Tibial nerve (tissue), 4 donors: ENCODE data around the gene SH3TC1. TPM values are rescaled to one million over a fixed set of nuclear protein-coding genes. Genes with fewer than 3 reads are reported as not detected.

Source experiments
- DNase-seq, 2 donors: peaks; one replicate each; pipeline ENCODE4 v3.0.0-alpha.2; 2019; ENCODE audit warnings: low spot score in 2 of 2
- H3K27ac ChIP-seq, 4 donors: fragments of 200-600 bp; sonication (generic) in 3 of 4; one replicate each; pipeline ENCODE4 v1.5.1; 2017 to 2019; ENCODE audit warnings: mild to moderate bottlenecking in 1 of 4
- H3K27me3 ChIP-seq, 2 donors: fragments of 200-600 bp; sonication (generic) in 1 of 2; one replicate each; pipeline versions ENCODE4 v1.5.1 to v1.6.0; 2017 to 2019
- H3K36me3 ChIP-seq, 3 donors: fragments of 200-600 bp; sonication (generic); one replicate each; pipeline ENCODE4 v1.5.1; 2018 to 2019
- H3K4me1 ChIP-seq, 4 donors: fragments of 200-600 bp; sonication (generic) in 3 of 4; one replicate each; pipeline ENCODE4 v1.5.1; 2017 to 2019
- H3K4me3 ChIP-seq, 4 donors: fragments of 200-600 bp; sonication (generic) in 3 of 4; one replicate each; pipeline ENCODE4 v1.5.1; 2017 to 2019; ENCODE audit warnings: mild to moderate bottlenecking in 1 of 4, moderate library complexity in 1 of 4
- H3K9me3 ChIP-seq, 4 donors: fragments of 200-600 bp; sonication (generic) in 3 of 4; one replicate each; pipeline ENCODE4 v1.5.1; 2017 to 2019
- EP300 ChIP-seq, 2 donors: sonication (generic); formaldehyde crosslinking; IDR thresholded peaks; one replicate each; pipeline ENCODE4 v1.6.1; 2017; ENCODE audit warnings: antibody characterized with exemption in 2 of 2, mild to moderate bottlenecking in 1 of 2
- POLR2A ChIP-seq, 2 donors: fragments of 450-650 bp; IDR thresholded peaks; one replicate each; pipeline ENCODE4 v1.6.1; 2017; ENCODE audit warnings: antibody characterized with exemption in 2 of 2, mild to moderate bottlenecking in 2 of 2, moderate library complexity in 2 of 2
- WGBS, 2 donors: methylation state at CpG; one replicate each; pipeline ENCODE4 v1.1.5; 2018; 5-methylcytosine and 5-hydroxymethylcytosine counted together
- total RNA-seq, 4 donors: library from RNA; depleted of rRNA; stranded (reverse); fragments of >200 nt; gene quantifications; one replicate each; pipeline ENCODE4 v1.1.0, GENCODE V29; 2016
- TF ChIP-seq, protein P1 (sequence below), 5 experiments: fragments of 200-600 bp in 3 of 5; fragments of 450-650 bp in 2 of 5; sonication (generic) in 3 of 5; IDR thresholded peaks; one replicate each; pipeline ENCODE4 v1.5.1; 2016 to 2019; ENCODE audit warnings: antibody characterized with exemption in 5 of 5, mild to moderate bottlenecking in 3 of 5, moderate library complexity in 2 of 5

SH3TC1 gene
- total RNA-seq, 4 donors from 2014 or later: 31.6 to 176 (median 69.7) TPM

DNA sequence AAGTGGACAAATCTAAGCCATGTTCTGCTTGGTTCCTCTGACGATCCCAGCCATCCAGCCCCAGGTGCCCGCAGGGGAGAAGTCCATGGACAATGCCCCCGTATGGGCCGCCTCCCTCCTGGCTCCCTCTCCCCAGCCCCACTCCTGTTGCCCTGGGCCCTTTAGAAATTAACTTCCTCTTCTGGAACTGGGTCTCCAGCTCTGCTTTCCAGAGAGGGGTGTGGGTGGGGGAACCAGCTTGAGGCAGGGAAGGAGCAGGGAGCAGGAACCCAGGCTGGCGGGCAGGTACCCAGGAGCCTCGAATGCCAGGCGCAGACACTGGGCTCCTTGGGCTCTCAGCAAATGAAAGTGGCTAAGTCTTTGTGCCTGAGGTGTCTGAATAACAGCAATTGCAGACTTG lies 27.8 kb upstream of the SH3TC1 start:
- H3K27me3 ChIP-seq: no peaks in the 10 kb centered on the region
- no peaks in the 10 kb centered on the region for H3K36me3 ChIP-seq
- no peak for TF ChIP-seq POLR2A (IDR thresholded peaks at IDR 0.05)
- TF ChIP-seq, protein P1, sequence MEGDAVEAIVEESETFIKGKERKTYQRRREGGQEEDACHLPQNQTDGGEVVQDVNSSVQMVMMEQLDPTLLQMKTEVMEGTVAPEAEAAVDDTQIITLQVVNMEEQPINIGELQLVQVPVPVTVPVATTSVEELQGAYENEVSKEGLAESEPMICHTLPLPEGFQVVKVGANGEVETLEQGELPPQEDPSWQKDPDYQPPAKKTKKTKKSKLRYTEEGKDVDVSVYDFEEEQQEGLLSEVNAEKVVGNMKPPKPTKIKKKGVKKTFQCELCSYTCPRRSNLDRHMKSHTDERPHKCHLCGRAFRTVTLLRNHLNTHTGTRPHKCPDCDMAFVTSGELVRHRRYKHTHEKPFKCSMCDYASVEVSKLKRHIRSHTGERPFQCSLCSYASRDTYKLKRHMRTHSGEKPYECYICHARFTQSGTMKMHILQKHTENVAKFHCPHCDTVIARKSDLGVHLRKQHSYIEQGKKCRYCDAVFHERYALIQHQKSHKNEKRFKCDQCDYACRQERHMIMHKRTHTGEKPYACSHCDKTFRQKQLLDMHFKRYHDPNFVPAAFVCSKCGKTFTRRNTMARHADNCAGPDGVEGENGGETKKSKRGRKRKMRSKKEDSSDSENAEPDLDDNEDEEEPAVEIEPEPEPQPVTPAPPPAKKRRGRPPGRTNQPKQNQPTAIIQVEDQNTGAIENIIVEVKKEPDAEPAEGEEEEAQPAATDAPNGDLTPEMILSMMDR (IDR thresholded peaks at IDR 0.05): no peak
- TF ChIP-seq EP300 (IDR thresholded peaks at IDR 0.05): no peak
- WGBS, 2 donors: 86 to 91% methylated on average over 7 of the region's 7 CpGs
- H3K4me1 ChIP-seq: no peaks in the 10 kb centered on the region
- no peak for DNase-seq
- H3K27ac ChIP-seq: no peak overlapping the region
- H3K4me3 ChIP-seq: no peak overlapping the region
- peaks cover 0 to 15% (median 0%) of the 10 kb centered on the region in 4 donors for H3K9me3 ChIP-seq

GRCh38 chr4:8171984-8172924 lies 26.8 kb upstream of the SH3TC1 start:
- peaks cover 0 to 15% (median 0%) of the 10 kb centered on the region in 4 donors for H3K9me3 ChIP-seq
- H3K27me3 ChIP-seq: no peaks in the 10 kb centered on the region
- no peak overlapping the region for H3K27ac ChIP-seq
- H3K36me3 ChIP-seq: no peaks in the 10 kb centered on the region
- peaks cover 0 to 8% (median 2%) of the 10 kb centered on the region in 4 donors for H3K4me1 ChIP-seq
- H3K4me3 ChIP-seq: no peak overlapping the region
- no peak for DNase-seq
- TF ChIP-seq EP300 (IDR thresholded peaks at IDR 0.05): no peak
- WGBS, 2 donors: 77 to 78% methylated on average over 36 of the region's 36 CpGs

- Histone ChIP-seq H3K27ac (no peak overlapping the region), H3K4me3 (no peak overlapping the region), H3K36me3 (no peaks in the 10 kb centered on the region), H3K27me3 (no peaks in the 10 kb centered on the region), H3K9me3 (peaks cover 0 to 6% (median 0%) of the 10 kb centered on the region in 4 donors), H3K4me1 (peaks cover 0 to 15% (median 2%) of the 10 kb centered on the region in 4 donors)
- DNase-seq: no peak
- no peak for TF ChIP-seq EP300 (IDR thresholded peaks at IDR 0.05)
- no peak for TF ChIP-seq POLR2A (IDR thresholded peaks at IDR 0.05)
- TF ChIP-seq, protein P1 (IDR thresholded peaks at IDR 0.05): no peak
- 72 to 81% methylated on average over 12 to 13 of the region's 13 CpGs for WGBS, 2 donors
Observed at GRCh38 chr4:8173492-8174242, 25.4 kb upstream of the SH3TC1 start.

- Histone ChIP-seq H3K27ac (no peak overlapping the region), H3K36me3 (no peaks in the 10 kb centered on the region), H3K4me3 (no peak overlapping the region), H3K27me3 (no peaks in the 10 kb centered on the region), H3K4me1 (peaks cover 0 to 15% (median 2%) of the 10 kb centered on the region in 4 donors), H3K9me3 (no peaks in the 10 kb centered on the region)
- TF ChIP-seq EP300 (IDR thresholded peaks at IDR 0.05): no peak
- TF ChIP-seq, protein P1 (IDR thresholded peaks at IDR 0.05): no peak
- TF ChIP-seq POLR2A (IDR thresholded peaks at IDR 0.05): no peak
- no peak for DNase-seq
- 90 to 96% methylated on average over 3 of the region's 3 CpGs for WGBS, 2 donors
Observed at GRCh38 chr4:8174970-8175369, 24.1 kb upstream of the SH3TC1 start.

DNA sequence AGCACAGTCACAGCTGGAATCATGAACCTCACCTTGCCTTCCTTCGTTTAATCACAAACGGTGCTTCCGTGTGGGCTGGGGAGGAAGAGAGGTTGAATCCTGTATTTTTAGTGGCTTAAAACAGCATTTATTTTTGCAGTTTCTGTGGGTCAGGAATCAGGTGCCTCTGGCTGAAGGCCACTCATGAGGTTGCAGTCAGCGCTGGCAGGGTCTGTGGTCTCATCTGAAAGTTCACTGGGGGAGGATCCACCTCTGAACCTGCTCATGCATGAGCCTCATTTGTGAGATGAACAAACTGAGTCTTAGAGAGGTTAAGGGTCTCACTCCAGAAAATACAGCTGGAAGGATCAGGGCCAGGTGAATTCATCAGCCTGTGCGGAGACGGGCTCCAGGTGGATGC lies 23.4 kb upstream of the SH3TC1 start:
- H3K27ac ChIP-seq: no peak overlapping the region
- H3K36me3 ChIP-seq: no peaks in the 10 kb centered on the region
- H3K4me3 ChIP-seq: no peak overlapping the region
- no peaks in the 10 kb centered on the region for H3K9me3 ChIP-seq
- no peak for DNase-seq
- peaks cover 0 to 15% (median 2%) of the 10 kb centered on the region in 4 donors for H3K4me1 ChIP-seq
- TF ChIP-seq, protein P1 (IDR thresholded peaks at IDR 0.05): no peak
- TF ChIP-seq EP300 (IDR thresholded peaks at IDR 0.05) (no peak), POLR2A (IDR thresholded peaks at IDR 0.05) (no peak)
- 79 to 88% methylated on average over 5 to 6 of the region's 6 CpGs for WGBS, 2 donors
- H3K27me3 ChIP-seq: no peaks in the 10 kb centered on the region
